Posterior cingulate gyrus (tissue), 11 donors: Measurements from ENCODE around the gene DNAJA4.

Source experiments
- DNase-seq, 10 donors: peaks; one replicate each; pipeline versions ENCODE4 v3.0.0 to v3.0.0-alpha.2; 2020 to 2021; ENCODE audit warnings: mixed read lengths in 3 of 10
- intact Hi-C: fragments of 100-400 bp; cut with DNase I; formaldehyde crosslinking; loops from one replicate; pipeline ENCODE4 v1.15.1; 2023

Gene DNAJA4

GRCh38 chr15:78272776-78273175 lies 8.4 kb downstream of the DNAJA4 start:
- intact Hi-C loops: no loop called here

GRCh38 chr15:78274994-78275393 lies 10.6 kb downstream of the DNAJA4 start:
- no peak for DNase-seq
- intact Hi-C loops: no loop called here

More at GRCh38 chr15:78272776-78273175, 8.4 kb downstream of the DNAJA4 start:
- DNase-seq: no peak

GRCh38 chr15:78276064-78276943 lies 11.9 kb downstream of the DNAJA4 start:
- intact Hi-C loops: no loop called here
- DNase-seq: no peak

GRCh38 chr15:78280319-78281072 lies 16.1 kb downstream of the DNAJA4 start:
- intact Hi-C loops: no loop called here
- no peak for DNase-seq

GRCh38 chr15:78282324-78282723 lies 18.0 kb downstream of the DNAJA4 start:
- DNase-seq: no peak

GRCh38 chr15:78284758-78285157 lies 20.4 kb downstream of the DNAJA4 start:
- intact Hi-C loops: no loop called here

More at GRCh38 chr15:78282324-78282723, 18.0 kb downstream of the DNAJA4 start:
- intact Hi-C loops: no loop called here

GRCh38 chr15:78290222-78290621 lies 25.9 kb downstream of the DNAJA4 start:
- intact Hi-C loops: no loop called here
- DNase-seq: no peak

More at GRCh38 chr15:78284758-78285157, 20.4 kb downstream of the DNAJA4 start:
- no peak for DNase-seq

- no peak for DNase-seq
- intact Hi-C loops: no loop called here
Observed at GRCh38 chr15:78291052-78291451, 26.7 kb downstream of the DNAJA4 start.

- intact Hi-C loops: no loop called here
- DNase-seq: no peak
Observed at GRCh38 chr15:78291698-78292097, 27.3 kb downstream of the DNAJA4 start.

GRCh38 chr15:78292219-78292618 lies 27.9 kb downstream of the DNAJA4 start:
- intact Hi-C loops: no loop called here
- no peak for DNase-seq

- peak; percentile 79 to 99 (median 89) for DNase-seq
- intact Hi-C loops: no loop called here
Observed at GRCh38 chr15:78299101-78299930, 35.0 kb downstream of the DNAJA4 start, which contains the start of gene SKIC8. Gene SKIC8, minus strand, starts transcription at chr15:78299609. Its CDS starts 3,923 bp downstream, at chr15:78295686.

GRCh38 chr15:78301326-78301725 lies 37.0 kb downstream of the DNAJA4 start:
- DNase-seq: no peak
- intact Hi-C loops: no loop called here

- intact Hi-C loops: no loop called here
- DNase-seq: no peak
Observed at GRCh38 chr15:78301828-78302227, 37.5 kb downstream of the DNAJA4 start.

GRCh38 chr15:78302579-78303312 lies 38.4 kb downstream of the DNAJA4 start:
- intact Hi-C loops: no loop called here
- DNase-seq: no peak

- DNase-seq: no peak
- intact Hi-C loops: no loop called here
Observed at GRCh38 chr15:78304216-78305066, 40.1 kb downstream of the DNAJA4 start.

- no peak for DNase-seq
- intact Hi-C loops: no loop called here
Observed at GRCh38 chr15:78306176-78306774, 41.9 kb downstream of the DNAJA4 start.

- intact Hi-C loops: loop anchor here (1.0 to 2.0 kb wide), 2 partner anchors 107 to 115 kb away; no protein-coding TSS in a partner anchor
- DNase-seq: no peak
Observed at GRCh38 chr15:78307976-78308375, 43.6 kb downstream of the DNAJA4 start.

- peak; percentile 66 to 97 (median 85) for DNase-seq
- intact Hi-C loops: loop anchor here (1.0 to 2.0 kb wide), 2 partner anchors 106 to 115 kb away; no protein-coding TSS in a partner anchor
Observed at GRCh38 chr15:78308422-78309032, 44.2 kb downstream of the DNAJA4 start.
